Subcutaneous abdominal adipose tissue (tissue), 5 donors: ENCODE measurements around the gene PPP6R2.

ENCODE experiments used
- H3K27ac ChIP-seq: one replicate; pipeline ENCODE4 v1.7.0; 2013; ENCODE audit warnings: low read depth, mild to moderate bottlenecking, inconsistent platforms, low read length, moderate library complexity
- H3K27me3 ChIP-seq, 5 donors: one replicate each; pipeline ENCODE4 v1.7.0; 2013; ENCODE audit warnings: low read length in 5 of 5, inconsistent platforms in 1 of 5; ENCODE audit not compliant: control insufficient read depth in 5 of 5, insufficient read depth in 4 of 5
- H3K36me3 ChIP-seq, 5 donors: one replicate each; pipeline ENCODE4 v1.7.0; 2013; ENCODE audit warnings: low read length in 5 of 5; ENCODE audit not compliant: control insufficient read depth in 5 of 5, insufficient read depth in 5 of 5
- H3K4me1 ChIP-seq, 5 donors: one replicate each; pipeline ENCODE4 v1.7.0; 2013; ENCODE audit warnings: low read length in 5 of 5, mild to moderate bottlenecking in 3 of 5, moderate library complexity in 1 of 5; ENCODE audit not compliant: control insufficient read depth in 5 of 5, insufficient read depth in 5 of 5
- H3K4me3 ChIP-seq, 5 donors: one replicate each; pipeline ENCODE4 v1.7.0; 2013; ENCODE audit warnings: low read length in 5 of 5, low read depth in 1 of 5
- H3K9ac ChIP-seq, 5 donors: one replicate each; pipeline ENCODE4 v1.7.0; 2013; ENCODE audit warnings: low read length in 5 of 5, mild to moderate bottlenecking in 4 of 5, moderate library complexity in 3 of 5
- H3K9me3 ChIP-seq, 5 donors: one replicate each; pipeline ENCODE4 v1.7.0; 2013; ENCODE audit warnings: low read length in 5 of 5; ENCODE audit not compliant: control insufficient read depth in 5 of 5
- donor health status: healthy.
- donor health status: healthy.
- donor health status: healthy.
- donor health status: healthy.
- donor health status: healthy.

Gene PPP6R2

DNA sequence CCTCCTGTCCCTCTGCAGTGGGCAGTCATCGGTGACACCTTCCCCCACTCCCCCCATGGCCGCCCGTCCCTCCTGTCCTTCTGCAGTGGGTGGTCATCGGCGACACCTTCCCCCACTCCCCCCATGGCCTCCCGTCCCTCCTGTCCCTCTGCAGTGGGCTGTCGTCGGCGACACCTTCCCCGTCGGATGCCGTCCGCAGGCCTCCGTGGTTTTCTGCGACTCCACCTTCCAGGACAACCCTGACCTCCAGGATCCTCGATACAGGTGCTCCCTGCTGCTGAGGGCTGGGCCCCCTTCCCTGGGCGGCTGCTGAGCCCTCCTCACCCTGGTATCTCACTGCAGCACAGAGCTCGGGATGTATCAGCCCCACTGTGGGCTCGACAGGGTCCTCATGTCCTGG lies 145.8 kb downstream of the PPP6R2 start:
- no peaks in the 10 kb centered on the region for H3K4me1 ChIP-seq
- H3K9me3 ChIP-seq = no peaks in the 10 kb centered on the region
- peaks cover 10 to 34% (median 17%) of the 10 kb centered on the region in 5 donors for H3K27me3 ChIP-seq
- no peak overlapping the region for H3K27ac ChIP-seq
- H3K9ac ChIP-seq = no peak overlapping the region
- no peak overlapping the region for H3K4me3 ChIP-seq
- H3K36me3 ChIP-seq = no peaks in the 10 kb centered on the region

DNA sequence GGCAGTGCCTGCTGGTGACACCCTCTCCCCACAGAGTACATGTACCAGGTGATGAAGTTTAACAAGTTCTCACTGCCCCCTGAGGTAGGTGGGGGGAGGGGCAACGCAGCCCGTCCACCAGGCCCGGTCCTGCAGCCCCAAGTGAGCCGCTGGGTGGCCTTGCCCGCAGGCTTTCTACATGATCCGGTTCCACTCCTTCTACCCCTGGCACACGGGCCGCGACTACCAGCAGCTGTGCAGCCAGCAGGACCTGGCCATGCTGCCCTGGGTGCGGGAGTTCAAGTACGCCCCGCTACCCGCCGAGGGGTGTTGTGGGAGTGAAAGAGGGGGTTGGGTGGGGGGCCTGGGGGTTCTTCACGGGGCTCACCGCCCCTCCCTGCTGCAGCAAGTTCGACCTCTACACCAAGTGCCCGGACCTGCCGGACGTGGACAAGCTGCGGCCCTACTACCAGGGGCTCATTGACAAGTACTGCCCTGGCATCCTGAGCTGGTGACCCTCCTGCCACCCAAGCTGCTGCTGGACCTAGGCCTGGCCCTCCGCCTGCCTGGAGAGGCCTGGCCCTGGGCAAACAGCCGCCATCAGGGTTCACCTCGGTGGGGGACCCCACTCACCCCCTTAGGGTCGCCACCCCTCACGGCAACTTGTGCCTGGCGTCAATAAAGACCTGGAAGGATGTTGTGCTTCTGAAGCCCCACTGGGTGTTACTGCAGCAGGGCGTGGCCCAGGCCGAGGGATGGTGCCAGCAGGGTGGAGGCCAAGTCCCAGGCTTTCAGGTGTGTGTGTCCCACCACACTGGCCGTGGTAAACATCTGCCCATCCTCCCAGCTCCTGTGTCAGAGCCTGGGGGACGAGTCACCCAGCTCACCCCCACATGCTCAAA lies 146.5 kb downstream of the PPP6R2 start:
- peaks cover 9 to 29% (median 11%) of the 10 kb centered on the region in 5 donors for H3K27me3 ChIP-seq
- H3K4me1 ChIP-seq = no peaks in the 10 kb centered on the region

DNA sequence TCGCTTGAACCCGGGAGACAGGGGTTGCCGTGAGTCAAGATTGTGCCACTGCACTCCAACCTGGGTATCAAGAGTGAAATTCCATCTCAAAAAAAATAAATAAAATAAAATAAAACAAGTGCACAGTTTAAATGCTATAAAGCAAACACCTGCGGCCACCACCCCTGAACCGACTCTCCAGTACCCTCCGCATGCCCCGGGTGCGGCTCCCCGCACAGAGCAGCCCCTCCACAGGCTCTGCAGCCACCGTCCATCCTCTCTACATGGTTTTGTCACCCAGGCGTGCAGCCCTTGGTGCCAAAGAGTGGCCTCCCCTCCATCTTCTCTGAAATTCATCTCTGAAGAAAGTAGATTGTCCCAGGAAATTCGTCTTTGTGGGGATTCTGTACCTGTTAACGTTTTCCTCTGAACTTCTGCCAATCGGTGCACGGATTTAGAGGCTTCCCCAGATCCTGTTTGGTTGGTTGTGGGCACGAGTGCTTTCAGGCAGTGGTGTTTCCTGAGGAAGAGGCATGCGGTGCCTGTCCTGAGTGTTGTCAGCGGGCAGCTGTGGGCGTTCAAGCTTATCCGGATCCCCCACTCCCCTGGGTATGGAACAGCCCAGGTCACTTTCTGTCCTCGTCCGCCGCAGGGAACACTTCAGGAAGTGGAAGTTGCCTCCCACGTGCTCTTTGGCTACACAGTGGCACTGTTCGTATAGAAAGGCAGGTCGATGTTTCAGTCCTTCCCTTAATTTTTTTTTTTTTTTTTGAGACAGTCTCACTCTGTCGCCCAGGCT lies 147.6 kb downstream of the PPP6R2 start:
- Histone ChIP-seq H3K4me1 (no peaks in the 10 kb centered on the region), H3K9me3 (no peaks in the 10 kb centered on the region), H3K27me3 (peaks cover 9 to 22% (median 11%) of the 10 kb centered on the region in 5 donors), H3K27ac (no peak overlapping the region), H3K4me3 (no peak overlapping the region), H3K36me3 (no peaks in the 10 kb centered on the region), H3K9ac (no peak overlapping the region)

More for the DNA sequence above, 146.5 kb downstream of the PPP6R2 start:
- H3K27ac ChIP-seq = no peak overlapping the region
- H3K36me3 ChIP-seq = no peaks in the 10 kb centered on the region
- no peak overlapping the region for H3K9ac ChIP-seq
- no peak overlapping the region for H3K4me3 ChIP-seq
- H3K9me3 ChIP-seq = no peaks in the 10 kb centered on the region
